HCT116 (cell line): ENCODE data around the gene TBK1. TPM values are rescaled to one million over a fixed set of nuclear protein-coding genes. Genes with fewer than 3 reads are reported as not detected.

Experiments used
- ATAC-seq: fragments of 200-7000 bp; cut with Tn5 transposase; 2 replicates; pipeline ENCODE4 v1.9.1; 2020; ENCODE audit warnings: mild to moderate bottlenecking, moderate library complexity
- BruUV-seq: library from RNA; stranded (reverse); fragments of 400-500 nt; replicated peaks from 2 replicates; lab custom pipeline; 2021; lab: Mats Ljungman, UMichigan
- CTCF ChIA-PET: fragments of 300-600 bp; sonication (Branson Sonifier 250); formaldehyde crosslinking; loops from one replicate; lab custom pipeline; 2021; ENCODE audit warnings: antibody characterized with exemption; lab: Charles Lee
- POLR2A ChIA-PET: fragments of 300-600, 350-600 bp; sonication (Branson Sonifier 250); formaldehyde crosslinking; loops from one replicate; lab custom pipeline; 2021; ENCODE audit warnings: antibody characterized with exemption; lab: Charles Lee
- RAD21 ChIA-PET, 2 experiments: fragments of 300-600 bp; sonication (Branson Sonifier 250); formaldehyde crosslinking; loops; one replicate each; lab custom pipeline; 2023; ENCODE audit warnings: low total read pairs in 2 of 2; ENCODE audit not compliant: uncharacterized antibody in 2 of 2, unreplicated experiment in 2 of 2, low non-redundant PET in 1 of 2; lab: Charles Lee
- DNase-seq: peaks from one replicate; pipeline ENCODE4 v3.0.0-alpha.2; 2010; ENCODE audit warnings: low read depth, low spot score
- H2AFZ ChIP-seq: fragments of 200-600 bp; shearing (Covaris generic), sonication (generic); 2 replicates; pipeline ENCODE4 v1.6.1; 2017; ENCODE audit warnings: low read depth, mixed run types, mixed read lengths, antibody characterized with exemption, low read length; ENCODE audit not compliant: poor library complexity, severe bottlenecking
- H3K27ac ChIP-seq: 2 replicates; pipeline ENCODE4 v1.5.1; 2012; ENCODE audit warnings: low read depth, low read length
- H3K27me3 ChIP-seq: fragments of 200-600 bp; sonication (generic); 2 replicates; pipeline ENCODE4 v1.6.1; 2016; ENCODE audit warnings: mixed run types, low read length, mixed read lengths; ENCODE audit not compliant: insufficient read depth
- H3K36me3 ChIP-seq, 2 experiments: fragments of 200-500 bp in 1 of 2; fragments of 200-600 bp in 1 of 2; sonication (Bioruptor generic) in 1 of 2; sonication (generic) in 1 of 2; 2 replicates each; pipeline versions ENCODE4 v1.5.1 to v1.6.1; 2014 to 2016; ENCODE audit warnings: low read length in 2 of 2, inconsistent platforms in 1 of 2, mixed read lengths in 1 of 2, mixed run types in 1 of 2; ENCODE audit not compliant: insufficient read depth in 2 of 2, control insufficient read depth in 1 of 2
- H3K4me1 ChIP-seq, 2 experiments: fragments of 200-600 bp in 1 of 2; sonication (generic) in 1 of 2; 2 replicates each; pipeline versions ENCODE4 v1.5.1 to v1.6.1; 2012 to 2017; ENCODE audit warnings: low read length in 2 of 2, inconsistent platforms in 1 of 2, mild to moderate bottlenecking in 1 of 2, mixed read lengths in 1 of 2, mixed run types in 1 of 2, moderate library complexity in 1 of 2; ENCODE audit not compliant: insufficient read depth in 2 of 2, control insufficient read depth in 1 of 2
- H3K4me2 ChIP-seq: fragments of 200-600 bp; sonication (generic); 2 replicates; pipeline ENCODE4 v1.6.1; 2017; ENCODE audit warnings: mixed run types, low read length, mixed read lengths
- H3K4me3 ChIP-seq, 2 experiments: fragments of 200-600 bp in 1 of 2; sonication (generic) in 1 of 2; replicated peaks in 1 of 2; 2 replicates each; pipeline ENCODE4 v1.5.1; 2011 to 2016; ENCODE audit warnings: low read length in 2 of 2, control low read depth in 1 of 2, low read depth in 1 of 2, mild to moderate bottlenecking in 1 of 2, mixed read lengths in 1 of 2, mixed run types in 1 of 2
- H3K79me2 ChIP-seq: fragments of 200-600 bp; sonication (generic); 2 replicates; pipeline ENCODE4 v1.6.1; 2017; ENCODE audit warnings: mild to moderate bottlenecking, mixed run types, low read length, moderate library complexity, mixed read lengths; ENCODE audit not compliant: insufficient read depth
- H3K9ac ChIP-seq: fragments of 200-600 bp; sonication (generic); 2 replicates; pipeline ENCODE4 v1.6.1; 2016; ENCODE audit warnings: low read length, mixed read lengths
- H3K9me2 ChIP-seq: fragments of 200-600 bp; sonication (generic), shearing (Covaris generic); 2 replicates; pipeline ENCODE4 v1.6.1; 2017; ENCODE audit warnings: mixed run types, mild to moderate bottlenecking, moderate library complexity; ENCODE audit not compliant: insufficient read depth
- H3K9me3 ChIP-seq, 2 experiments: fragments of 200-500 bp in 1 of 2; fragments of 200-600 bp in 1 of 2; sonication (Bioruptor generic) in 1 of 2; sonication (generic) in 1 of 2; 2 replicates each; pipeline ENCODE4 v1.6.1; 2014 to 2017; ENCODE audit warnings: low read length in 2 of 2, mixed read lengths in 2 of 2, inconsistent platforms in 1 of 2, low read depth in 1 of 2, mild to moderate bottlenecking in 1 of 2, mixed run types in 1 of 2, moderate library complexity in 1 of 2; ENCODE audit not compliant: control insufficient read depth in 1 of 2, insufficient read depth in 1 of 2
- H4K20me1 ChIP-seq: fragments of 200-600 bp; sonication (generic), shearing (Covaris generic); 2 replicates; pipeline ENCODE4 v1.6.1; 2017; ENCODE audit warnings: mixed run types, mild to moderate bottlenecking, moderate library complexity; ENCODE audit not compliant: insufficient read depth
- EZH2phosphoT487 ChIP-seq: fragments of 200-600 bp; IDR thresholded peaks from 2 replicates; pipeline ENCODE4 v1.6.1; 2018; ENCODE audit warnings: antibody characterized with exemption, borderline replicate concordance
- JUND ChIP-seq: IDR thresholded peaks from 2 replicates; pipeline ENCODE4 v1.6.1; 2012
- MAX ChIP-seq: IDR thresholded peaks from 2 replicates; pipeline ENCODE4 v1.6.1; 2012
- POLR2AphosphoS5 ChIP-seq: IDR thresholded peaks from 2 replicates; pipeline ENCODE4 v1.6.1; 2011; ENCODE audit warnings: mild to moderate bottlenecking, low read depth, low read length, moderate library complexity
- SIN3A ChIP-seq: IDR thresholded peaks from 2 replicates; pipeline ENCODE4 v1.6.1; 2012; ENCODE audit warnings: low read depth
- SP1 ChIP-seq: IDR thresholded peaks from 2 replicates; pipeline ENCODE4 v1.6.1; 2012; ENCODE audit warnings: low read depth
- SRF ChIP-seq: IDR thresholded peaks from 2 replicates; pipeline ENCODE4 v1.6.1; 2012; ENCODE audit warnings: low read depth
- ZFX ChIP-seq: fragments of 450-650 bp; IDR thresholded peaks from 2 replicates; pipeline ENCODE4 v1.6.1; 2017
- intact Hi-C: fragments of 100-400 bp; cut with micrococcal nuclease; formaldehyde crosslinking; loops from 2 replicates; pipeline ENCODE4 v1.10.0; 2022
- total RNA-seq: library from RNA; stranded (reverse); gene quantifications from one replicate; pipeline ENCODE4 v1.2.1, GENCODE V29; 2021; ENCODE audit not compliant: unreplicated experiment

TBK1 gene
- total RNA-seq, 1 experiment from 2014 or later: 27.0 TPM

GRCh38 chr12:64450057-64450640 is 1.8 kb upstream of the TBK1 start:
- Histone ChIP-seq H3K9ac (no peak overlapping the region), H4K20me1 (no peaks in the 10 kb centered on the region), H3K36me3 (peaks cover 13 to 19% of the 10 kb centered on the region in 2 experiments; a peak in 3 of 4 replicates), H3K27ac (no peak overlapping the region), H3K27me3 (no peaks in the 10 kb centered on the region), H3K4me3 (peak overlapping the region in 1 of 2 experiments; percentile 86; a peak in 2 of 4 replicates), H3K79me2 (peaks cover 38% of the 10 kb centered on the region), H3K9me3 (no peaks in the 10 kb centered on the region), H3K4me1 (peaks cover 7 to 21% of the 10 kb centered on the region in 2 experiments), H2AFZ (no peak overlapping the region), H3K9me2 (no peaks in the 10 kb centered on the region), H3K4me2 (peak overlapping the region; percentile 84)
- no peak for DNase-seq
- intact Hi-C loops: loop anchor here (5.0 to 10.0 kb wide), 2 partner anchors 155 to 247 kb away; no protein-coding TSS in a partner anchor
- CTCF ChIA-PET: interaction anchor here (1.0 to 1.2 kb wide), 2 partner anchors 247 to 248 kb away, joined by 3 to 4 read pairs; no protein-coding TSS in a partner anchor
- POLR2A ChIA-PET: interaction anchor here (1.4 kb wide), 1 partner anchor 13 kb away, joined by 4 read pairs; no protein-coding TSS in a partner anchor
- RAD21 ChIA-PET: interaction anchor here in 1 of 2 experiments (0.6 kb wide), 1 partner anchor 18 kb away, joined by 3 read pairs; no protein-coding TSS in a partner anchor
- no peak for ATAC-seq
- TF ChIP-seq EZH2phosphoT487: no peak
- 0 out of 2 replicates have a peak, but pooled peaks have one; percentile 25 for TF ChIP-seq SRF
- TF ChIP-seq MAX: no peak
- 0 out of 2 replicates have a peak, but pooled peaks have one; percentile 21 for TF ChIP-seq JUND
- TF ChIP-seq ZFX: no peak
- no TSS peak for BruUV-seq

DNA sequence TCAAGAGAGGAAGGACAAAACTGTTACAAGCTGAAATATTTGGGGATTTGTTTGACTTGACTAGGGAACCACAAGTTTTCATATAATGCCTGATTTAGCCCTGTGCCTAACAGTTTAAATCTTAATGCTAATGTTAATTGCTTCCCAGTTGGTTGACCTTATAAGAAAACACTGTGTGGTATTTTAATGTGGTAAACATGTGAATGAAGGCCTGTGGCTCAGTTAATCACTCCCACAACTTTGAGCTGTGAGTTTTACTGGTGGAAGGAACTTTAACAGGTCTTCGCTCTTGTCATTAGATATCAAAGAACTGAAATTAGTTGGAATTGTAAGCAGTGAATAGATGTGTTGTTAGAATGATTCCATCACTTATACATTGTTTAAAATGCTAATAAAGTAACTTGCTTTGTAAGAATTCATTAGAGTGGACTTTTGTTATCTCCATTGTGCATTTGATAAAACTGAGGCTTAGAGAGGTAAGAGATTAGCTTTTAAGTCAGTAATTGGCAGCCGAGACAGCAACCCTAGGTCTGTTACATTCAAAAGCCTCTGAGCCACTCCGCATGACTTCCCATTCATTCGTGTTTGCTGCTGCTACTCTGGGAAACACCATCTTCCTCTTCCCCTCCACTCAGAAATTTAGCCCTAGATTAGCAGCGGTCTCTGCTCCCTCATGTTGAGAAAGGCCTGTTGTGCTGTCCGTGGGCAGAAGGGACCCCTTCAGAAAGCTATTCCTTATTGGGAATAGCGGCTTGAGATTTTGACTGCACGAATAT is 1.0 kb upstream of the TBK1 start:
- Histone ChIP-seq H3K9ac (peak overlapping the region; percentile 87), H3K9me2 (no peaks in the 10 kb centered on the region), H3K4me2 (peak overlapping the region; percentile 84), H4K20me1 (no peaks in the 10 kb centered on the region; the same call in 1 of the 2 replicates), H3K27ac (peak overlapping the region; percentile 91; the same call in 1 of the 2 replicates), H3K79me2 (peaks cover 45% of the 10 kb centered on the region), H3K4me1 (peaks cover 7 to 21% of the 10 kb centered on the region in 2 experiments), H3K4me3 (peak overlapping the region; percentile 86 to 90), H3K9me3 (no peaks in the 10 kb centered on the region), H3K36me3 (peaks cover 10 to 16% of the 10 kb centered on the region in 2 experiments; a peak in 3 of 4 replicates), H3K27me3 (no peaks in the 10 kb centered on the region), H2AFZ (no peak overlapping the region)
- ChIA-PET POLR2A (interaction anchor here (1.2 to 1.4 kb wide), 2 partner anchors 14 to 47 kb away, joined by 3 to 4 read pairs; partner anchors contain the start of gene XPOT), CTCF (interaction anchor here (1.0 to 1.2 kb wide), 2 partner anchors 246 to 247 kb away, joined by 3 to 4 read pairs; no protein-coding TSS in a partner anchor), RAD21 (interaction anchor here in 1 of 2 experiments (0.6 kb wide), 1 partner anchor 17 kb away, joined by 3 read pairs; no protein-coding TSS in a partner anchor)
- BruUV-seq: no TSS peak
- ATAC-seq (no peak), DNase-seq (no peak)
- intact Hi-C loops: loop anchor here (5.0 to 10.0 kb wide), 2 partner anchors 154 to 246 kb away; no protein-coding TSS in a partner anchor
- TF ChIP-seq ZFX (no peak), POLR2AphosphoS5 (no peak; the same call in 1 of the 2 replicates), SIN3A (0 out of 2 replicates have a peak, but pooled peaks have one; percentile 22), SP1 (no peak), EZH2phosphoT487 (no peak)
